HG02759 (cell line): Measurements from ENCODE around the gene LHPP.

Experiments
- ATAC-seq: cut with Tn5 transposase; IDR thresholded peaks from one replicate; pipeline ENCODE4 v1.9.1; 2021; ENCODE audit warnings: mild to moderate bottlenecking, moderate library complexity; ENCODE audit not compliant: unreplicated experiment

Gene LHPP

DNA sequence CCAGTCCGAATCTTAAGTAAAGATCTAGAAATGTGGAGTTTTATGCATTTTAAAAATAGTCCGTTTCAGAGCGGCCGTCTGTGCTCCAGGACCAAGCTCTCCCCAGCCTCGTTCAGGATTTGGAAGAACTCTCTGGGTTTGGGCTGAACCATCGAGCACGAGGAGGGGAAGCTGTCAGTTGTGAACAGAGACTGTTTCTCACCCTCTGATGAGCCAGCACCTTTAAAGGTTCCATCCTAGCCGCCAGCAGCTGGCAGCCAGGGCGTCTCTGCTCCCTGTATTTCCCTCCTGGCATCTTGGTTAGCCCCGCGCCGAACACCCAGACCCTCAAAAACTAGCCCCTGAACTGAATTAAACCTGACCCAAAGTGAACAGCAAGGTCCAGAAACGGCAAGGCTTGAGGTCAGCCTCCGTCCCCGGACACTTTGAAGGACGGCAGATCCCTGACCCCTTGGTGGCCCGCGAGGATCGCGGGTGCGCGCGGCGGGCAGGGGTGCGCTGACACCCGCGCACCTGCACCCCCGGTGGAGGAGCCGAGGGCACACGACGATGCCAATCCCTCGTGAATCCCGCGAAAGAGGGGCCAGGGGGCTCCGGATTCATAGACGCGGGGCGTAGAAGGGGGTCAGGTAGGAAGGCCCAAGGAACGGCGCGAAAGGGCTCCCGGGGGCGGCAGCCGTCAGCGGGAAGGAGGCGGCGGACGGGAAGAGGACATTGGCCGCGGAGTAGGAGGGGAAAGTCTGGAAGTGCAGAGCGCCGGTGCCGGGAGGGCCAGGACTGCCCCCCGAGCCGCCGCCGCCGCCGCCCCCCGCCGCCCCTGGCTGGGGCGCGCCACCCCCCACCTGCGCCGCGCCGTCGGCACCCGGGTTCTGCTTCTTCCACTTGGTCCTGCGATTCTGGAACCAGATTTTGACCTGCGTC, 14.5 kb upstream of the LHPP start:
- no peak for ATAC-seq

DNA sequence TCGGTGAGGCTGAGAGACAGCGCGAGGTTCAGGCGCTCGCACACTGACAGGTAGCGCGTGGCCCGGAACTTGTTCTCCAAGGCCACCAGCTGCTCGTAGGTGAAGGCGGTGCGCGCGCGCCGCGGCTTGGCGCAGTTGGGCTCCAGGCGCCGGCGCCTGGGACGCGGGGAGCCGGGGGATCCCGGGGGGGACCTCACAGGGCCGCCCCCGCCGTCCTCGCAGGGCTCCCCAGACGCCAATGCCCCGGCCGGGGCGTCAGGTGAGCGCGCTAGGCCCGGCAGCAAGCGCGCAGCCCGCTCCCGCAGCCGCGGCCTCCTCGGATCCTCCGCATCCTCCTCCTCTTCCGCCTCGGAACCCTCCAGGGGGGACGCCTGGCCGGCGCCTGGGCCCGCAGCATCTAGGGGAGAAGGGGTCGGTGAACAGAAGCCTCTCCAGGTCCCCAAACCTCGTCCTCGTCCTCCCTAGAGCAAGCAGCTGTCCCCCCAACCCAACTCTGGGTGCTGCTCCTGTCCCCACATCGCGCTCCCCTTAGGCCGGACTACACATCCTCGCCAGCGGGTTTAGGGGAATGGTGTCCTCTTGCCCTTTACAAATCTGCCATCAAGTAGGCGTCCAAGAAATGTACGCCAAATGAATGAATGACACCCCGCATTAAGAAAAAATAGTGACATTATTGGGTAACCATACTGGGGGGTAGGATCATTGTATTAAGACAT, 13.7 kb upstream of the LHPP start:
- no peak for ATAC-seq

DNA sequence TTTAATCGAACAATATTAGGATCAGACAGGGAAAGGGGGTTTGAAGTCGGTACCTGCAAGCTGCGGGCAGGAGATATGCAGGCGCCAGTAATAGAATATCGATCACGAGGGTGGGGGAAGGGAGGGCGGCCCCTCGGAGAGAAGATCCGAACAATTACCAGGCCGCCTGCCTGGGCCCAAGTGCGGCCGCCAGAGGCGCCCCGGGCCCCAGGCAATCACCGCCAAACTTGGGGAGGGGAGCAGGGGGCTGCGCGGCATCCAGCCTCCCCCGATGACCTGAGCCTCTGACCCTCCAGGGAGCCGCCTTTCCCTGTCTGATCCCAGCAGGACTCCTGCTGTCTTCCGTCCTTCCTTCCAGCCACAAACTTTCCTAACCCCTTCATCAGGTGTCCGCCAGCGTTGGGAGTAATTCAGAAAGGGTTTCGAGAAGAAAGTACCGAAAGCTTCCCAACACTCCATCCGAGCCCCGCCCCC, 12.9 kb upstream of the LHPP start:
- no peak for ATAC-seq

DNA sequence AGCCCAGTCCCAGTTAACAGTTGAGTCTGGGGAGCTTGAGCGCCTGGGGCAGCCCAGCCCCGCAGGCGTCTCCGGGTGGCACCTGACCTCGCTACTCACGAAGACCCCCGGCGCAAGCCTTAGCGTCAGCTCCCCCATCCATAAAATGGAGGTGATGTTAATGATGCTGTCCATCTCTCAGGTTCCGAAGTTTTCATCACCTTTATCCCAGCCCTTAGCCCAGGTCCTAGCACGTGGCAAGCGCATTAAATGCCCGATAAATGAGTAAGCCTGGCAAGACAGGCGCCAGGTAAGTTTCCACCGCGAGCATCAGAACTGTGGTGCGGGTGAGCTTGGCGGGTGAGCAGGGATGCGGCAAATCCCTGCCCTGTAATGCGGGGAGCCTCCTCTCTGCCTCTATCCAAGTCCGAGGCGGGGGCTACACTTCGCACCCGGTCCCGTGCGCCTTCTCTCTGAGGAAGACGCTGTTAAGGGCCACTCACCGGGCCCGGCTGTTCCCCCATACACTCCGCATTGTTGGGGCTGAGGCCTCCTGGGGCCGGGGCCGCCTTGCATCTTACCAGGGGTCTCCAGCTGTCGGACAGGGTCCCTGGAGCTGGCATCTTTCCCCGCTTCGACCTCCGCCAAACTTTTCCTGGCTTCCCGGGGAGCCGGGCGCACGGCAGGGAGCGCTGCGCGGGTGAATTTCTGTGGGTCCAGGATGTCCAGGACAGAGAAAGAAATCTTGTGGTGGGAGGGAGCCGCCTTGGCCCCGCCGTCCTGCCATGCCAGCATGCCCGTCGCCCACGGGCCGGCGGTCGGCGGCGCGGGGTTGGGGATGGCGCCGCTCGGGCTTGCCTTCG, 12.2 kb upstream of the LHPP start:
- ATAC-seq = no peak

DNA sequence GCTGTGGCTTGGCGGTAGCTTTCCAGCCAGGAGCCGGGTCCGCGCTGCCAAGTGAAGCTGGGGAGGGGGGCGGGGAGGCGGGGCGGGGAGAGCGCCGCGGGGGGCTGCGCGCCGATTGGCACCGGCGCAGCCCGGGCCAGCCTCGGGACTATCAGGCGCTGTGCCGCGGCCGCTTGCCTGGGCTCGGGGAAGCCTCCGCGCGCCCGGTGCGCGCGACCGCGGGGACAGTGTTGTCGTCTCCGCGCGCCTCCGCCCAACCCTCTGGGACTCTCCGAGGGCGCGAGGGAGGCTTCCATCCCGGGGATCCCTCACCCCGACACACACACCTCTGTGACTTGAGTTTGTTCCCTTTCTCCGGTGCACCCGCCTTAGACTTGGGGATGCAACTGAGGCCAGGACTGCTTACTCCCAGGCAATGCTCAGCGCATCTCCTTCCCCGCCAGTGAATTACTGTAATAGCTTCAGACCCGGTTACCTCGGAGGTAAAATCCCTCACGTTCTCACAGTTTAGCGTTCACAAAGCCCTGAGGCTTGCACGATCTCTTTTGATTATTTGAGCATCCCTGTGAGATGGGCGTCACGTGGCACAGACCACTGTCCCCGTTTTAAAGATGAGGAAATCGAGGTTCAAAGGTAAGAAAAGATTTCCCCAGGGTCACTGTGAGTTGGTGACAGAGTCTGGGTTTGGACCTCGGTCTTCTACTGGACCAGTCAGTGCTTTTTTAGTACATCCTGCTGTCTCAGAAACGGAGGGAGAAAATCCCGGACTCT, 11.4 kb upstream of the LHPP start, which contains the start of gene NKX1-2:
Gene NKX1-2 (minus strand): TSS at position 24 of the 771 bp plus-strand sequence. CDS start 92 bp downstream, outside the sequence.
- no peak for ATAC-seq

DNA sequence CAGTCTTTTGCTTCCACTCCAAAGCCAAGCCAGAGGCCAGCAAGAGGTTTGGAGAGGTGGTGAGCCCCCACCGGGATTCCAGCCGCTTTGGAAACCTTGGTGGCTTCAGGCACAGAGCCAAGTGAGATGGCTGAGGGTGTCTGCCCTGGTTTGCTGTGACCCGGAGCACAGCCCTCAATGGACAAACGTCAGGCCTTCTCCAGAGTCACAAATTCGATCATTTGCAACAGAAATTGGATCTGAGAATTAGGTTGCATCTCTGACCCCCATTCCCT, 10.9 kb upstream of the LHPP start:
- no peak for ATAC-seq

DNA sequence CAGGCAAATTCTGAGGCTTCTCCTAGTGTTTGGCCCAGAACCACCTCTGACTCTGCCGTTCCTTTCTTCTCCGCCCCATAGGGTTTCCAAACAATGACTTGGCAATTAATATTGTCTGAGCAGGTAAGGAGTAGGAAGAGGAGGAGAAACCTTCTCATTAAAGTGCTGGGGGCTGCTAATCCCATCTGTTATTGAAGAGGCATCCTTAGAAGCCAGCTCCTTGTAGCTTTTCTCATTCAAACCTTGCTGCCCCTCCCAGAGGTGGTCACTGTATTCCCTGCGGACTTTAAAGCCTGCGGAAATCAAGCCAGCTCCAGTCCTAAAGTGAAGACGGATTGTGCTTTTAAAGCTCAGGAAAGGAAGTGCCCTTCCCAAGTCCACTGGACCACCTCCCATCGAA, 10.3 kb upstream of the LHPP start:
- no peak for ATAC-seq

DNA sequence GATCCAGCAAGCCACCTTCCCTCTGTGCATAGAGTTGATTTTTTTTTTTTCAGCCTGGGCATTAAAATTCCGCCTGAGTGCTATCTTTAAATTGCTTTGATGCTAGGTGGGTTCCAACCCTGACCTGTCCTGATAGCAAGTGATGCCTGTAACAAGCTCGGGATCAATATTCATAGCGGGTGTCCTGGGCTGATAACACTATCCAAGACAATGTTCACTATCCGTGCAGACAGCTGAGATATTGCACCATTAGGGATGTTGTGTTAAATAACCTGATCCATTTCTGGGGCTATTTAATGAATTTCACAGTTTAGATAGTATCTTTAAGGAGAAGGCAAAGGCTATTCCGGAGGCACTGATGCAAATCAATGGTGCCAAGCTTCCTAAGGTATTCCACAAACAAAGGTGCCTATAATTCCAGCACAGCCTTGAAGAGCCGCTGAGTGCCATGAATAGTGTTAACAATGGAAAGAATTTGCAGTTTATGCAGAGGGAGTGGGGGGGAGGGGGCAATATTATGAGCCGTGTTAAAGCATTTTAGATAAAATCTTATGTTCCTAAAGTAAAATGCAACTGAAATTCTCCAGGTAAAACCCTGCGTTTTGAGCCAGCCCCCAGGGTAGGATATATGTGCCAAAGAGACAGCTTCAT, 7.5 kb upstream of the LHPP start:
- ATAC-seq = no peak

DNA sequence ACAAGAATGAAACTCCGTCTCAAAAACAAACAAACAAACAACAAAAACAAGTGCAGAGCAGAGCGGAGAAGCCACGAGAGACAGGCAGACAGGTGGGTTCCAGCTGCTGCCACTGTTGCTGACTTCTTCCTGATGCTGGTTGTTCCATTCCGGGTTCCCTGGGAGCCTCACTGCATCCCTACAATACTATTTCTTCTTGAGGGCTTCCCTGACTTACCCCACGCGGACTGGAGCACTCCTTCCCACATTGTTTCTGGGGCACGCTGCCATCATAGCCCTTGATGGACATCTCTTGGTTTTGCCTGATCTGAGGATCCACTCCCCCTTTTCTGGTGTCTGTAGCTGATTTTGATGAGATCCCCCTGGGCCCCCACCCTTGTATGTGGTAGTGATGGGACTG, 6.2 kb upstream of the LHPP start:
- no peak for ATAC-seq

DNA sequence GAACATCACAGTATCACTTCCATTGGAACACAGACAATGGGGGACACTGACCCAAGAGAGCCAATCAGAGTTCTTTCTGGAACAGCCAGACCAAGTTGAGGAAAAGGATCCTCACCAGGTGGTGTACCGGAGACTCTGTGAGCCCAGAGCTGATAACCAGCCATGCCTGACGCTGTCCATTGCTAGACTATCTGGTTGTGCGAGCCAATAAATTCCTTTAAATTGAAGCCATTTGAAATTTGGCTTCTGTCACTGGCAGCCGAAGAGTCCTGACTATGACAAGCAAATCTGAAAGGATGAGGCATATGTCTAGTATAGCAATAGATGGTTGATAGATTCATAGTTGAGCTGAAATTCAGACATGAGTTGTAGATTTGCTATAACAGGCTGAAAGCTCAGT, 3.1 kb upstream of the LHPP start:
- no peak for ATAC-seq

DNA sequence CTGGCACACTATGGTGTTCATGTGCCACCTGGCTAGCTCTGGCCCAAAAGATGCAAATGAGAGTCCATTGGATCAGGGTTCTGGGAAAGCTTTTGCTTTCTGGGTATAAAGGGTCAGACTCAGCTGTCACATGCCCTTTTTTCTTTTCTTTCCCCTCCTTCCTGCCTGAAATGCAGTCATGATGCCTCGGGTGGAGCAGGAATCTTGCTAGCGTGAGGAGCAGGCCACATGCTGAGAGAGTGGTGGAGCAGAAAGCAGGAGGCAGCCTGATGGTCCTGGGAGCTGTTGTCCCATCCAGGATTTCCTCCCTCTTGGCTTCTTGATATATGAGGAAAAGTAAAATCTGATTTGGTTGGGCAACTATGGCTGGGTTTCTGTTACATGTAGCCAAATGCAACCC, 2.7 kb upstream of the LHPP start:
- ATAC-seq = no peak

DNA sequence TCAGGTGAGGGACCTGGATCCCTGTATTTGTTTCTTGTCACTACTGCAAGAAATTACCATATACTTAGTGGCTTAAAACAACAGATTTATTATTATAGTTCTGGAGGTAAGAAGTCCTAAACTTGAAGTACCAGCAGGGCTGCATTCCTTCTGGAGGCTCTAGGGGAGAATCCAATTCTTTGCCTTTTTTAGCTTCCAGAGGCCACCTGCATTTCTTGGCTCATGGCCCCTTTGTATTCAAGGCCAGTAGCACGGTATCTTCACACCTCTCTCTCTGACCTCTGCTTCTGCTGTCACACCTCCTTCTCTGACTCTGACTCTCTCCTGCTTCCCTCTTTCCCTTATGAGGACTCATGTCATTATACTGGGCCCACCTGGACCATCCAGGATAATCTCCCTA, 2.2 kb upstream of the LHPP start:
- ATAC-seq = no peak

DNA sequence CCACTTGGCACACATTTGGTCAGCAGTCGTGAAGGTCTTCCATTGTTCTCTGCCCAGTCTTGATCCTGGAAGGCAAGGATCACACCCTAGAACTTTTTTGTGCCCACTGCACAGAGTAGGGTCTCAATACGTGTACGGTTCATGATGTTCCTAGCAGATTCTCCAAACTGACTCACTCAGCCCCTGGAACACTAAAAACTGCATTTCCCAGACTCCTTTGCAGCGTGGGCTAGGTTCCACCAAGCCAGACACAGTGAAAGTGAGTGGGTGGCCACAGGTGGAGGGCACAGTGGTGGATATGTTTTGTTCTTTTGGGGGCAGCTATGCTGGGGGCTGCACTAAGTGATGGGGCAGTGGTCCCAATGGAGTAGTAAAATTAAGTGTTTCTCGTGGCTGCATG, 1.5 kb upstream of the LHPP start:
- ATAC-seq = no peak

DNA sequence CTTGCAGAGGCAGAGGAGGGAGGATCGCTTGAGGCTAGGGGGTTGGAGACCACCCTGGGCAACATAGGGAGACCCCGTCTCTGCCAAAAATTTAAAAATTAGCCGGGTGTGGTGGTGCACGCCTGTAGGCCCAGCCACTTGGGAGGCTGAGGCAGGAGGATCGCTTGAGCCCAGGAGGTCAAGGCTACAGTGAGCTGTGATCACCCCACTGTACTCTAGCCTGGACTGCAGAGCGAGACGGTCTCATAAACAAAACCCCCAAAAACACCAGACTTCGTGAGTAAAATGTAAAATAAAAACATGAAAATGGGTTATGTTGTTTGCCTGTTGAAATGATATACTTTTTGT, 699 bp downstream of the LHPP start:
- no peak for ATAC-seq

DNA sequence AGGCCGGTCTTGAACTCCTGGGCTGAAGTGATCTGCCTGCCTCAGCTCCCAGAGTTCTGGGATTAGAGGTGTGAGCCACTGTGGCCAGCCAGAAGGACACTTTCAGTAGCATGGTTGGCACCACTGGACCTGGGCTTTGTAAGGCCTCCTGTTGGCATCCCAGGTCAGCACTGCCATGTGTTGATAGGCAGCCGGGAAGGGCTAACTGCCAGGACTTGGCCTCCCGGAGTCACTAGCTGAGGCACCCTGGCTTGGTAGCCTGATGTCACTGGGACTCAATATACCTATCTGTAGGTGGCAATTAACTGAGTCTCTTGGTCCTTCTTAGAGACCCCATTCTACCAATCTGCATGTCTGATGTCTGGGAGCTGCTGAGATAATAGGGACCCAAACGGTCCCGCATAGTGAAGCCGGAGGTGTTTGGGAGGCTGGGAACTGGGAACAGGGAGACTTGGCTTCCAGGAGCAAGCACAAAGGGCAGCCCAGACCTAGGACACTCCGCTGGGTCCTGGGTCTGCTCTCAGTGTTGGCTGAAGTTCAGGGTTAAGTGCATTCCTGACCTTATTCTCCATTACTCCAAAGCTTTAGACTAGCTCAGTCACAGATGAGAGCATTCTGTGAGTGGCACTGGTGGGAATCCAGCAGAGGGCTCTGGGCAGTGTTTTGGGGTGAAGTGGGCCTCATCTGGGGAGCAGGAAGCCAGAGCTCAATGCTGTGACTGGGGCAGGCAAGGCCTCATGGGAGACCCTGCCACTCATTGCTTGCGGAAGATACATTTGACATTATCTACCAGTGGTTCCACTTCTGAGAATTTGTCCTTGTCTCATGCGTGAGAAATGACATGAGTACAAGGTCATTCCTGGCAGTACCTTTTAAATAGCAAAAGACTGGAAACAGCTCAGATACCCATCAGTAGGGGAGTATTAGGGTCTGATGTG, 2.7 kb downstream of the LHPP start:
- no peak for ATAC-seq

DNA sequence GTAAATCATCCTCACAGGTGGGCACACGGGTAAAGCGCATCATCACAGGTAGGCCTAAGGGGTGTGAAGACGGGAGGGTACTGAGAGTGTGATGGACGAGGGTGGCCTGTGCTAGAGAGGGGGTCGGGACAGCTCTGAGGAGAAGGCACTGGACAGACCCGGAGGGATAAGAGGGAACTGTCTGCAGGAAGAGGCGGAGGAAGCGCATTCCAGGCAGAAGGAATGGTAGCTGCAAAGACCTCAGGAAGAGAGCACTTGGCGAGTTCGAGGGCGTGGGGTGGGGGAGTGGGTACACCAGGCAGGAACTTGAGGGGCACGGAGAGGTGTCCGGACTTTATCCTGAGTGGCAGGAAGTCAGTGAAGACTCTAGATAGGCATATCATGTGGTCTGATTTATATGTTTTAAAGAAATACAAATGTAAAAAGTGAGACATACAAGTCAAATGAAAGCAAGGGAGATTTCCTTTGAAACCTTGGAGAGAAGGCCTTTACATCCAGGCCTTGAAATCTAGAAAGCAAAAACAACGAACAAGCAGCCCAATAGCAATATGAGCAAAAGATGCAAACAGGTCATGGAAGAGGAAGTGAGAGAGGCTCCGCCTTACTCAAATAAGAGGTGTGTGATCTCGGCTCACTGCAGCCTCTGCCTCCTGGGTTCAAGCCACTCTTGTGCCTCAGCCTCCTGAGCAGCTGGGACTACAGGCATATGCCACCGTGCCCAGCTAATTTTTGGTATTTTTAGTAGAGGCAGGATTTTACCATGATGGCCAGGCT, 3.6 kb downstream of the LHPP start:
- peak; percentile 31 for ATAC-seq

DNA sequence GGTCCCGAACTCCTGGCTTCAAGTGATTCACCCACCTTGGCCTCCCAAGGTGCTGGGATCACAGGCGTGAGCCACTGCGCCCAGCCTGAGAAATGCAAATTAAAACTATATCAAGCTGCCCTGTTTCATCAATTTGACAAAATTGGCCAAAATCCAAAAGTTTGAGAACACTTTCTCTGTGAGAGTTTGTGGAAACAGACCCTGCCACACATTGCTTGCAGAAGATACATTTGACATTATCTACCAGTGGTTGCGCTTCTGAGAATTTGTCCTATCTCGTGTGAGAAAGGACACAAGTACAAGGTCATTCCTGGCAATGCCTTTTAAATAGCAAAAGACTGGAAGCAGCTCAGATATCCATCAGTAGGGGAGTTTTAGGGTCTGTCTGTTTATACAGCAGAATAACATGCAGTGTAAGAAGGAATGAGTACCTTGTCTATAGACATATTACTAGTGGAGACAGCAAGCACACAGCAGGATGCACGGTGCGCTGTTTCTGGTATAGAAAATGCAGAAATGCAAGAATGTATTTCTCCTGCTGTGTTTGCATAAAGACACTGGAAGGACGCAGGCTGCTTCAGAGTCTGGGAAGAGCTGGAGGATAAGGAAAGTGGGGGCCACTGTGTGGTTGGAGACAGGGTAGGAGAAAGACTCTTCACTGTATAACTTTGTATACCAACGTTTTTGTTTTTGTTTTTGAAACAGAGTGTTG, 4.3 kb downstream of the LHPP start:
- ATAC-seq = no peak

DNA sequence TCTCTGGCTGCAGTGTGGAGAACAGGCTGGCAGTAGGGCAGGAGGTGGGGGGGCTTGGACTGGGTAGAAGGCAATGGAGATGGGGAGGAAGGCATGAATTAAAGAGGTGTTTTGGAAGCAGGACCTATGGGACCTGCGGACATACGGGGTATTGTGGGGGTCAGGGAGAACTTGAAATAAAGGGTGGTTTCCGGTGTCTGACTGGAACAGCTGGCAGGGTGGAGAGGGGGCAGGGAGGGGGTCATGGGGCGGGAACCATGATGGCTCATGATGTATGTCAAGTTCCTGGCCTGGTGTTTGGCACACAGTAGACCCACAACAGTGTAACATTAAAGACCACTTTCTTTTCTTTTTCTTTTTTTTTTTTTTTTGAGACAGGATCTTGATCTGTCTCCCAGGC, 5.5 kb downstream of the LHPP start:
- ATAC-seq = no peak
